Prostate gland (tissue), 2 donors: Measurements from ENCODE around the gene CTNNA1. TPM values are rescaled to one million over a fixed set of nuclear protein-coding genes. Genes with fewer than 3 reads are reported as not detected.

Experiments used
- DNase-seq: peaks from one replicate; pipeline ENCODE4 v3.0.0-alpha.2; 2019; ENCODE audit warnings: low spot score
- H3K27ac ChIP-seq, 2 donors: fragments of 200-600 bp; sonication (generic); 2 replicates each; pipeline ENCODE4 v1.5.1; 2017 to 2019
- H3K27me3 ChIP-seq: fragments of 200-600 bp; sonication (generic); replicated peaks from 2 replicates; pipeline ENCODE4 v1.5.1; 2019; ENCODE audit not compliant: insufficient read depth
- H3K36me3 ChIP-seq, 2 donors: fragments of 200-600 bp; sonication (generic); 1 replicate in 1 of 2; 2 replicates in 1 of 2; pipeline versions ENCODE4 v1.5.1 to v1.8.1; 2017 to 2019
- H3K4me1 ChIP-seq: fragments of 200-600 bp; sonication (generic); replicated peaks from 2 replicates; pipeline ENCODE4 v1.5.1; 2019
- H3K4me3 ChIP-seq, 2 donors: fragments of 200-600 bp; sonication (generic); 2 replicates each; pipeline ENCODE4 v1.5.1; 2017 to 2019
- H3K9me3 ChIP-seq: fragments of 200-600 bp; sonication (generic); 2 replicates; pipeline ENCODE4 v1.5.1; 2017
- CTCF ChIP-seq, 4 experiments: fragments of 200-600 bp in 2 of 4; fragments of 450-650 bp in 2 of 4; sonication (generic) in 2 of 4; IDR thresholded peaks; 1 replicate in 3 of 4; 2 replicates in 1 of 4; pipeline ENCODE4 v1.5.1; 2016 to 2019; ENCODE audit warnings: antibody characterized with exemption in 4 of 4, mild to moderate bottlenecking in 2 of 4, moderate library complexity in 2 of 4
- POLR2A ChIP-seq: fragments of 450-650 bp; IDR thresholded peaks from one replicate; pipeline ENCODE4 v1.6.1; 2016; ENCODE audit warnings: antibody characterized with exemption, mild to moderate bottlenecking
- POLR2AphosphoS5 ChIP-seq: sonication (generic); formaldehyde crosslinking; IDR thresholded peaks from one replicate; pipeline ENCODE4 v1.6.1; 2017; ENCODE audit warnings: antibody characterized with exemption
- WGBS: methylation state at CpG from one replicate; pipeline ENCODE4 v1.1.5; 2018; 5-methylcytosine and 5-hydroxymethylcytosine counted together
- intact Hi-C: fragments of 100-400 bp; cut with DNase I; formaldehyde crosslinking; loops from one replicate; pipeline ENCODE4 v1.14.2; 2022
- total RNA-seq, 2 donors: library from RNA; depleted of rRNA; stranded (reverse); fragments of >200 nt; gene quantifications; one replicate each; pipeline ENCODE4 v1.1.0, GENCODE V29; 2016

The CTNNA1 gene
- total RNA-seq, 2 donors from 2014 or later = 210 to 212 TPM

- intact Hi-C loops = no loop called here
- Histone ChIP-seq H3K4me1 (no peaks in the 10 kb centered on the region), H3K4me3 (no peak overlapping the region), H3K9me3 (no peaks in the 10 kb centered on the region), H3K36me3 (no peaks in the 10 kb centered on the region), H3K27me3 (no peaks in the 10 kb centered on the region), H3K27ac (peak overlapping the region in 1 of 2 donors; percentile 3)
- TF ChIP-seq POLR2AphosphoS5 (no peak), POLR2A (no peak), CTCF (IDR thresholded peaks at IDR 0.05) (no peak)
- DNase-seq = no peak
- WGBS = 65% methylated on average over 8 of the region's 8 CpGs
These were observed 221.2 kb downstream of the CTNNA1 start for GRCh38 chr5:138974227-138975063.

- no peak for DNase-seq
- Histone ChIP-seq H3K27ac (peak overlapping the region in 1 of 2 donors; percentile 3), H3K4me1 (no peaks in the 10 kb centered on the region), H3K36me3 (no peaks in the 10 kb centered on the region), H3K27me3 (no peaks in the 10 kb centered on the region), H3K4me3 (no peak overlapping the region), H3K9me3 (no peaks in the 10 kb centered on the region)
- intact Hi-C loops = no loop called here
- TF ChIP-seq CTCF (IDR thresholded peaks at IDR 0.05) (no peak), POLR2A (no peak), POLR2AphosphoS5 (no peak)
- 80% methylated on average over 10 of the region's 10 CpGs for WGBS
These were observed 222.0 kb downstream of the CTNNA1 start for GRCh38 chr5:138975098-138975847.

- TF ChIP-seq POLR2A (no peak), CTCF (IDR thresholded peaks at IDR 0.05) (no peak), POLR2AphosphoS5 (no peak)
- intact Hi-C loops = no loop called here
- H3K4me3 ChIP-seq = no peak overlapping the region
- no peaks in the 10 kb centered on the region for H3K4me1 ChIP-seq
- H3K9me3 ChIP-seq = no peaks in the 10 kb centered on the region
- no peaks in the 10 kb centered on the region for H3K36me3 ChIP-seq
- WGBS = 95% methylated on average over 1 of the region's 1 CpG
- H3K27ac ChIP-seq = no peak overlapping the region
- no peak for DNase-seq
- H3K27me3 ChIP-seq = no peaks in the 10 kb centered on the region
These were observed 224.9 kb downstream of the CTNNA1 start for GRCh38 chr5:138978080-138978479.

GRCh38 chr5:138978581-138978980, 225.4 kb downstream of the CTNNA1 start:
- H3K9me3 ChIP-seq = no peaks in the 10 kb centered on the region
- TF ChIP-seq CTCF (IDR thresholded peaks at IDR 0.05) = no peak
- TF ChIP-seq POLR2A = no peak
- no peaks in the 10 kb centered on the region for H3K36me3 ChIP-seq
- no peak for DNase-seq
- intact Hi-C loops = no loop called here
- no peak overlapping the region for H3K27ac ChIP-seq
- H3K4me1 ChIP-seq = no peaks in the 10 kb centered on the region
- H3K4me3 ChIP-seq = no peak overlapping the region
- WGBS = 100% methylated on average over 1 of the region's 1 CpG
- H3K27me3 ChIP-seq = no peaks in the 10 kb centered on the region
